Small intestine (tissue), 7 donors: Measurements from ENCODE around the gene CREB3L2. TPM values are rescaled to one million over a fixed set of nuclear protein-coding genes. Genes with fewer than 3 reads are reported as not detected.

ENCODE experiments used
- DNase-seq, 2 donors: peaks; one replicate each; pipeline versions ENCODE4 v3.0.0 to v3.0.0-alpha.2; 2013
- FAIRE-seq: peaks from 2 replicates; lab custom pipeline; 2012; peaks lifted over from hg19 to GRCh38; lab: Jason Lieb, UNC
- H3K27ac ChIP-seq, 3 donors: one replicate each; pipeline ENCODE4 v1.5.1; 2013; ENCODE audit warnings: low read length in 2 of 3, mild to moderate bottlenecking in 2 of 3, control low read depth in 1 of 3, inconsistent platforms in 1 of 3, low read depth in 1 of 3, moderate library complexity in 1 of 3
- H3K27me3 ChIP-seq, 3 donors: one replicate each; pipeline ENCODE4 v1.6.1; 2013; ENCODE audit warnings: low read length in 3 of 3, inconsistent platforms in 1 of 3; ENCODE audit not compliant: control insufficient read depth in 3 of 3, insufficient read depth in 3 of 3
- H3K36me3 ChIP-seq, 3 donors: one replicate each; pipeline ENCODE4 v1.6.1; 2013; ENCODE audit warnings: low read length in 3 of 3, inconsistent platforms in 1 of 3, low read depth in 1 of 3, mild to moderate bottlenecking in 1 of 3, moderate library complexity in 1 of 3; ENCODE audit not compliant: control insufficient read depth in 3 of 3, insufficient read depth in 2 of 3
- H3K4me1 ChIP-seq, 3 donors: one replicate each; pipeline ENCODE4 v1.6.1; 2013; ENCODE audit warnings: low read length in 2 of 3, inconsistent platforms in 1 of 3, low read depth in 1 of 3, mild to moderate bottlenecking in 1 of 3, moderate library complexity in 1 of 3; ENCODE audit not compliant: control insufficient read depth in 3 of 3, insufficient read depth in 2 of 3
- H3K4me3 ChIP-seq, 3 donors: one replicate each; pipeline ENCODE4 v1.5.1; 2013; ENCODE audit warnings: low read length in 3 of 3, control low read depth in 1 of 3, inconsistent platforms in 1 of 3, low read depth in 1 of 3, mild to moderate bottlenecking in 1 of 3, moderate library complexity in 1 of 3
- H3K9me3 ChIP-seq, 2 donors: one replicate each; pipeline ENCODE4 v1.6.1; 2013; ENCODE audit warnings: low read depth in 1 of 2, low read length in 1 of 2; ENCODE audit not compliant: control insufficient read depth in 2 of 2, insufficient read depth in 1 of 2
- WGBS, 3 donors: extraction: QIAGEN DNeasy Blood & Tissue Kit; methylation state at CpG; one replicate each; pipeline ENCODE4 v1.1.7; 2013; 5-methylcytosine and 5-hydroxymethylcytosine counted together
- polyA plus RNA-seq, 4 donors: library from polyadenylated mRNA; stranded (reverse) in 3 of 4; unstranded in 1 of 4; fragments of 200-250 nt in 3 of 4; fragments of 120-200 nt in 1 of 4; gene quantifications; one replicate each; pipeline versions ENCODE4 v1.2.1 to v1.2.3, GENCODE V29; 2013
- donor health status: healthy with polysubstance abuse.
- donor health status: control.
- donor health status: control.
- donor health status: Bipolar disorder and iron deficiency.
- donor health status: healthy.

CREB3L2 gene
- polyA plus RNA-seq, 4 donors = 8.9 to 52.5 (median 11.3) TPM

DNA sequence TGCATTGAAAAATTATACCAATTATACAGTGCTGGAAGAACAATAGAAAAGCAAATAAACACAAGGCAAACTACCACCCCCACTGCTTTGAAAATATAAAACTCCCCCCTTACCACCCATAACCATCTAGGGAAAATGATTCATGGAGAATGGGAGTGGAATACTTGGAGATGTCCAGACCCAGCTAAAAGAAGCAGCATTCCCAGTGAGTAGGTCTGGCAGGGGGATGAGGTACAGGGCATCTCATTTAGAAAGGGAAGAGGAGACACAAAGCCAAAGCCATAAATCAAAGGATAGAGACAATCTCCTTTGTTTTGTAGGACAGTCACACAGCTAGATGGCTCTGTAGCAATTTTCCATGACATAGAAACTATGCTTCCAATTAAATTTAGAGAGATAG is 119.1 kb downstream of the CREB3L2 start:
- H3K9me3 ChIP-seq = peaks cover 0 to 14% of the 10 kb centered on the region in 2 donors
- no peak overlapping the region for H3K27ac ChIP-seq
- no peak overlapping the region for H3K4me3 ChIP-seq
- peaks cover 11 to 65% (median 38%) of the 10 kb centered on the region in 3 donors for H3K36me3 ChIP-seq
- DNase-seq = no peak
- H3K27me3 ChIP-seq = no peaks in the 10 kb centered on the region
- FAIRE-seq = no peak
- no peaks in the 10 kb centered on the region for H3K4me1 ChIP-seq

DNA sequence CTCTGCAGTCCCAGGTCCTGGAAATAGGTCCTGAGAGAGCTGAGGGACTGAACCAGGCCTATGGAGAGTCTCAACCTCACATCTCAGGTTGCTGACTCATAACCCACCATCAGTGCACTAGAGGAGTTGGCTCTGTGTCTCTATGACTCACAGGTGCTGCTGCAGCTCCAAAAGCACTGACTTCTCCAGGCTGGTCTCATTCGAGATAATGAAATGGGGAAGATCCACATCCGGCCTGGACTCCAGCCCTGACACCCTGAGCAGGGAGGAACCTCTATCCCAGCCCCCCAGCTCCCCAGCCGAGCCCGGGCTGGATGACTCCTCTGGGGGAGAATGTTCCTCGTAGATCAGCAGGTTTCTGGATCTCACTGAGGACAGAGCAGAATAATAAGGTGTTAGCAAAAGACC is 119.6 kb downstream of the CREB3L2 start:
- 81 to 93% (median 90%) methylated on average over 5 of the region's 5 CpGs for WGBS, 3 donors
- Histone ChIP-seq H3K9me3 (peaks cover 0 to 14% of the 10 kb centered on the region in 2 donors), H3K4me1 (no peaks in the 10 kb centered on the region), H3K36me3 (peaks cover 12 to 61% (median 38%) of the 10 kb centered on the region in 3 donors), H3K4me3 (no peak overlapping the region), H3K27ac (no peak overlapping the region), H3K27me3 (no peaks in the 10 kb centered on the region)
- no peak for FAIRE-seq
- DNase-seq = no peak

DNA sequence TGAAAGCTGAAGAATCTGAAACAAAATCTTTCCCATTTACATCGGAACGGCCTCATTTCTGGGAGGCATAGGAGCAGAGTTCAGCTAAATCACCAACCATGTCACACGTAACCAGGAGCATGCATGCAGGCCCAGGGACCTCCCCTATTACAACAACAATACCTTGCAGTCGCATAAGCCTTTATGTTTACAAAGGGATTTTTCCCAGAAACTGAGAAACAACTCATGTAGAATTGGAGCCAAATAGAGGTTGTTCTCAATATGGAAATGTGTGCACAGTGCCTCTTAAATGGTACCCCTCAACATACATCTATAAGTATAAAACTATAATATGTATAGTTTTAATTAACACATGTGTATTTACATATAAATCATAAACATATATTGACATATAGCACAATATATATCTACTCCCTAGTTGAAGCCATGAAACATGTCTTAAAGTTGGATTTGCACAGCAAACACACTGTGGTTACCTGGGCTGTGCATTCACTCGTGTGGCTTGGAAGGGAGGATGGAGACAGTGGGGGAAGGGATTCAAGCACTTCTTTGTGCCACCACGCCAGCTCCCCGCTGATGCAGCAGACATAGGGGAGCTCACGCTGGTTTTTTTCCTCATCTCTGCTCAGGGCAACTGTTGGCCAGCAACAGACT is 120.2 kb downstream of the CREB3L2 start:
- H3K27ac ChIP-seq = no peak overlapping the region
- DNase-seq (no peak), FAIRE-seq (no peak)
- no peak overlapping the region for H3K4me3 ChIP-seq
- no peaks in the 10 kb centered on the region for H3K27me3 ChIP-seq
- no peaks in the 10 kb centered on the region for H3K4me1 ChIP-seq
- peaks cover 0 to 14% of the 10 kb centered on the region in 2 donors for H3K9me3 ChIP-seq
- WGBS, 3 donors = 92 to 96% (median 95%) methylated on average over 8 of the region's 8 CpGs
- peaks cover 13 to 61% (median 40%) of the 10 kb centered on the region in 3 donors for H3K36me3 ChIP-seq

DNA sequence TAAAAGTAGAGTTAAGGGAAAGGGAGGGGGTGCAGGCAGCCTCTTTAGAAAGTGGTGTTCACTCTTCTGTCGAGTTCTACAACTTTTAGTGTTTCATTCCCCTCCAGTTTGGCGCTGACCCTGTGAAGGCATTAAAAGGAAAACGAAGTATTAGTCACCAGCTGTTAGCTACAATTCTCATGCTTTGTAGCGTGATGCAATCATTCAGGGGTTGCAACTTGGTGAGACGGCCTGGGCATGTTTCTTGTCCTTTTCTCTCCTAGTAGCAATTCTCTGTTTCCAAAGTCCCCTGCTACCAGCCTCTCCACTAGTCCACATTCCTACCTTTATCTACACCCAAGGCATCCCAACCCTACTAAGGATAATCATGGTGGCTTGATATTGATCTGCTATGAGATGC is 121.5 kb downstream of the CREB3L2 start:
- 85 to 93% (median 86%) methylated on average over 5 of the region's 5 CpGs for WGBS, 3 donors

DNA sequence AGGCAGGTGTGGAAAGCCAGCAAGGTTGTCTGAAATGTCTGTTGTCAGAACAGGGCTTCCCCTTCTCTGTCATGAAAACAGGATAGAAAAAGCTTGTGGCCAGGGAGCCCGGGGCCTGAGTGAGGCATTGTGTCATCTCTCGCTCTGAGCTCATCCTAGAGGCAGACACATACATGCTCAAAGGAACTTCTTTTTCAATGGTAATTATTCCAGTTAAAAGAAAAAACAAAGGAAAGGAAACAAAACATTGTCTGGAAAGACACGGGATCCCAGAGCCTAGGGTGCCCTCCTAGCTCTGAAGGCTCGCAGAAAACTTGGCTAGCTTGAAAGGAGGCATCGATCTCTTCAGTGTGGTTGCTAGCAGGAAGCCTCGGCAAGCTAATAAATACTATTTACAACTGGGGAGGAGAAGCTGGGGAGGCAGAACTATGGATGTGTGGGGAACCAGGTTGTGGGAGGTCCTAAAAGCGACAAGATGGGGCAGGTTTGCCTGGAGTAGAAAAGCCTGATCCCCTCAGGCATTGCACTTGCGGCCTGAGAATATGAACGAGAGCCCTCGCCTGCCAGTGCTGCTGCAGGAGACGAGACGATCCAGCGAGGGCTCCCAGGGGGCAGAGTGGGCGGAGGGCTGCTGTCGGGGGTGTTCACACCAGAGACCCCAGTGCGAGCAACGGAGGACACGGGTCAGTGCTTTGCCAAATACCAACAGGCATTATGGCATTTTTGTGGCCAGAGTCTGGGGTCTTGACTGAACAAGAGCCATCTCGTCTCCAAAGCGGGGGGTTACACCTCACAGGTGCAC is 122.3 kb downstream of the CREB3L2 start:
- Histone ChIP-seq H3K27ac (peak overlapping the region in 1 of 3 donors; percentile 64), H3K36me3 (peaks cover 13 to 54% (median 39%) of the 10 kb centered on the region in 3 donors), H3K4me3 (no peak overlapping the region), H3K4me1 (no peaks in the 10 kb centered on the region), H3K27me3 (no peaks in the 10 kb centered on the region), H3K9me3 (peaks cover 0 to 14% of the 10 kb centered on the region in 2 donors)
- FAIRE-seq (no peak), DNase-seq (no peak)
- 84 to 95% (median 92%) methylated on average over 20 of the region's 20 CpGs for WGBS, 3 donors

More for the DNA sequence above, 121.5 kb downstream of the CREB3L2 start:
- Histone ChIP-seq H3K27me3 (no peaks in the 10 kb centered on the region), H3K27ac (no peak overlapping the region), H3K9me3 (peaks cover 0 to 14% of the 10 kb centered on the region in 2 donors), H3K36me3 (peaks cover 13 to 60% (median 43%) of the 10 kb centered on the region in 3 donors), H3K4me1 (no peaks in the 10 kb centered on the region), H3K4me3 (no peak overlapping the region)
- DNase-seq (no peak), FAIRE-seq (no peak)

DNA sequence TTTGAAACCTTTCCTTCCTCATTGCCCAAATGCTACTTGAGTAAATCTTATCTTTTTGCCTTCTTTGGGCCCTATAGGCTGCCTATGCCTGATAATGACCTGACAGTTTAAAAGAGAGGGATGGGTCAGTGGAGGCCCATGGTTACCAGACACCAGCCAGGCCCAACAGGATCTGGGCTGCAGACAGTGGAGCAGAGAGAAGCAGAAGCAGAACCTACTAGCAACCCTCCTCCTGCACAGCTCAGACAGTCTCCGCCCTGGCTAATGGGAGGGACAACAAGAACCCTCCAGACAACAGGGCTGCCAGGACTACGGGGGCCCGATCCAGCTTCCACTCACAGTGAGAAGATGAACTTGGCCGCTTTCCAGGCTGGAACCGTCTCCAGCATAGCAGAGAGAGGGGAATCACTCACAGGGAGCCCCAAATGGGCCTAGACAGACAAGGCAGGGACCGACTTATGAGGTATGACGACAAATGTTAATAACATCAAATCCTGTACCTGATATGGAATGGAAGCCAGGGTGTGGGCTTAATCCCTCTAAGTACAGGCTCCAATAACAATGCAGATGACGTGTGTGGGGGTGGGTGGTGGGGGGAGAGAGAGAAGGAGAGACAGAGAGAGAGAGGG is 123.4 kb downstream of the CREB3L2 start:
- no peak for FAIRE-seq

DNA sequence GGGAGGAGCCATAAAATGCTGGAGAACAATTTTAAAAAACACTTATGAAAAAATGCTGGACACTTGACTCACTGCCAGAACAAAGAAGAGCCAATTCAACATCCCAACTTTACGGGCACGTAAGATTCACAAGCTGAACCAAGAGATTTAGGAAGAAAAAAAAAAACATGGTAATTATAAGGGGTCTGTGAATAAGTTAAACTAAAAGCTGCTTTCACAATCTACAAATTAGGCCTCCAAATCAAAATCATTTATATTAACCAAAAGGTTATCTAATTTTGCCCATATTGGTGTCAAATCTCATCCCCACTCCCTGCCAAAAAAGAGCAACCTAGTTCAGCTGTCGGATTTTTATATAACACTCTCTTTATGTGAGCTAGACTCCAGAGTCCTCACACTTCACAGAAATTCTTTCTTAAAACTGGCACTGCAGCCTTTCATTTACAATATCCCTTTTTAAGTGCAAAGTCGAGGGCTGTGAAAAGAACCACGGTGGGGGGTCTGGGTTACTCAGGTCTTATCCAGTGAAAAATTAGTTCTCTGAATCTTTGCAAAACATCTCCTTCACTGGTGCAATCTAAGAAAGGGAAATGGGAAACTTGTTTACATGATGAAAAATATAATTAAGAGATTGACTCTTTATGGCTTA is 124.7 kb downstream of the CREB3L2 start:
- no peaks in the 10 kb centered on the region for H3K4me1 ChIP-seq
- peaks cover 13 to 44% (median 34%) of the 10 kb centered on the region in 3 donors for H3K36me3 ChIP-seq

More for the DNA sequence above, 123.4 kb downstream of the CREB3L2 start:
- Histone ChIP-seq H3K4me1 (no peaks in the 10 kb centered on the region), H3K36me3 (peaks cover 13 to 49% (median 39%) of the 10 kb centered on the region in 3 donors), H3K27me3 (no peaks in the 10 kb centered on the region), H3K27ac (peak overlapping the region in 1 of 3 donors; percentile 8), H3K9me3 (peaks cover 0 to 14% of the 10 kb centered on the region in 2 donors), H3K4me3 (no peak overlapping the region)
- WGBS, 3 donors = 77 to 96% (median 95%) methylated on average over 8 of the region's 8 CpGs
- DNase-seq = no peak

DNA sequence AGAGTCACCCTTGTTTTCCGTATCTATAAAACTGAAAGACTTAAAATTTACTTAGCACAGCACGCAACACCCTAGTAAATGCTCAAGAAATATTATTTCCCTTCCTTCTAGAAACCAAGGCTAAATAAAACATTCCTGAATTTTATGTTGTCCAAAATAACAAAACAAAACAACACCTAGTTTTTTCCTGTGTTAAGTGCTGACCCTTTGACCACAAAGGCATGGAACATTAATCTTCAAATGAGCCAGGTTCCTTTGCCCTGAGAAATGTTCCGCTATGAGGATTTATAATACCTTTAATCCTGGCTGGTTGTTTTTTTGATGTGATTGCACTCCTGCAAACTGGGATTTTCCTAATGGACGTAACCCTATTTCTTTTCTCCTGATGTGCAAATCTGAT is 126.1 kb downstream of the CREB3L2 start:
- WGBS, 3 donors = 94 to 96% (median 96%) methylated on average over 4 of the region's 4 CpGs
- H3K27ac ChIP-seq = no peak overlapping the region
- no peaks in the 10 kb centered on the region for H3K27me3 ChIP-seq
- no peaks in the 10 kb centered on the region for H3K9me3 ChIP-seq
- peaks cover 13 to 40% (median 28%) of the 10 kb centered on the region in 3 donors for H3K36me3 ChIP-seq
- FAIRE-seq = no peak
- no peaks in the 10 kb centered on the region for H3K4me1 ChIP-seq
- no peak overlapping the region for H3K4me3 ChIP-seq
- no peak for DNase-seq

More for the DNA sequence above, 124.7 kb downstream of the CREB3L2 start:
- DNase-seq (no peak), FAIRE-seq (no peak)
- Histone ChIP-seq H3K27ac (no peak overlapping the region), H3K4me3 (no peak overlapping the region), H3K9me3 (peaks cover 0 to 4% of the 10 kb centered on the region in 2 donors), H3K27me3 (no peaks in the 10 kb centered on the region)
- WGBS, 3 donors = 76 to 87% (median 83%) methylated on average over 5 of the region's 5 CpGs
